SK-MEL-5 (cell line): ENCODE data around the gene ATOH8. TPM values are rescaled to one million over a fixed set of nuclear protein-coding genes. Genes with fewer than 3 reads are reported as not detected.
A peak's percentile ranks its signal among the peaks of the same experiment; 100 is the strongest.
"Not testable (repeated sequence)": the region's sequence is repeated elsewhere in the genome, so short reads cannot be mapped to it uniquely, and the experiment has no call there.

Experiments used
- DNase-seq: peaks from one replicate; pipeline ENCODE4 v3.0.0-alpha.2; 2016; ENCODE audit warnings: low read depth, low spot score
- in situ Hi-C: cut with HindIII; loops from 2 replicates; pipeline ENCODE4 v1.10.0; 2016; ENCODE audit warnings: low sequenced_read_pairs, high pct_unique_total_duplicates, low pct_unique_long_range_greater_than_20kb
- total RNA-seq: library from RNA; depleted of rRNA; stranded (reverse); fragments of >200 nt; shearing (Covaris generic); gene quantifications from 2 replicates; pipeline ENCODE4 v1.2.3, GENCODE V29; 2014

Gene ATOH8
- total RNA-seq, 1 experiment from 2014 or later: 16.9 TPM

DNA sequence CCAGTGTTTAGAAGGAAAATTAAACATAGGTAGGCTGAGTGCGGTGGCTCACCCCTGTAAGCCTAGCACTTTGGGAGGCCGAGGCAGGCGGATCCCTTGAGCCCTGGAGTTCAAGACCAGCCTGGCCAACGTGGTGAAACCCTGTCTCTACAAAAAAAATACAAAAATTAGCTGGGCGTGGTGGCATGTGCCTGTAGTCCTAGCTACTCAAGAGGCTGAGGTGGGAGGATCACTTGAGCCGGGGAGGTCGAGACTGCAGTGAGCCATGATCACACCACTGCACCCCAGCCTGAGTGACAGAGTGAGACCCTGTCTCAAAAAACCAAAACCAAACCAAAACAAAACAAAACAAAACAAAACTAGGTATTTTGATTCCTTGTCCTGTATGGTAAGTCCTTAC, 39.4 kb upstream of the ATOH8 start:
- DNase-seq: not testable (repeated sequence)
- in situ Hi-C loops: loop anchor here (25.0 kb wide), 1 partner anchor 98 kb away; no protein-coding TSS in a partner anchor

GRCh38 chr2:85714841-85715240, 39.0 kb upstream of the ATOH8 start:
- DNase-seq: no peak
- in situ Hi-C loops: loop anchor here (25.0 kb wide), 1 partner anchor 97 kb away; no protein-coding TSS in a partner anchor

DNA sequence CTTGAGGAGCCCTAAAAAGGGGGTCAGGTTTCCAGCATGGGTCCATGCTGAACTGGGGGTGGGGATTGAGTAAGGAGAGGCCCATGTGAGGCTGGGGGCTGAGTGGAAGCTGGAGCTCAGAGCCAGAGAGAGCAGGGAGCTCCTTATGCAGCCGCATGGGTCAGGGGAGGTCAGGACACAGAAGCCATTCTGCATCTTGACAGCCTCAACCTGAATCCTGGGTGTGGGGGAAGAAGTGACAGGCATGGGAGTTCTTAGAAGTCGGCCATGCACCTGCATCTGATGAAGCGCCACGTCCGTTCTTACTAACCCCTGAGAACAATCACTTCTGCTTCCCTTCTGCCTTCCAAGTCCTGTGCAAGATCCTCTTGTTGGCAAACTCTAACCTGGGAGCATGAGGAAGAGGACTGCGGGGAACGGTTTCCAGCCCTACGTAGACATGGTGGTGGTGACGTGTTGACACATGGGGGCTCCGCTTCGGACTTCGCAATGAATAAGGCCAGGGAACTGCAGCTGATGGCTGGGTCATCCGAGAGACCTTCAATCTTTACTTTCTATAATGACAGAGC, 37.4 kb upstream of the ATOH8 start:
- DNase-seq: no peak
- in situ Hi-C loops: loop anchor here (25.0 kb wide), 1 partner anchor 96 kb away; no protein-coding TSS in a partner anchor

DNA sequence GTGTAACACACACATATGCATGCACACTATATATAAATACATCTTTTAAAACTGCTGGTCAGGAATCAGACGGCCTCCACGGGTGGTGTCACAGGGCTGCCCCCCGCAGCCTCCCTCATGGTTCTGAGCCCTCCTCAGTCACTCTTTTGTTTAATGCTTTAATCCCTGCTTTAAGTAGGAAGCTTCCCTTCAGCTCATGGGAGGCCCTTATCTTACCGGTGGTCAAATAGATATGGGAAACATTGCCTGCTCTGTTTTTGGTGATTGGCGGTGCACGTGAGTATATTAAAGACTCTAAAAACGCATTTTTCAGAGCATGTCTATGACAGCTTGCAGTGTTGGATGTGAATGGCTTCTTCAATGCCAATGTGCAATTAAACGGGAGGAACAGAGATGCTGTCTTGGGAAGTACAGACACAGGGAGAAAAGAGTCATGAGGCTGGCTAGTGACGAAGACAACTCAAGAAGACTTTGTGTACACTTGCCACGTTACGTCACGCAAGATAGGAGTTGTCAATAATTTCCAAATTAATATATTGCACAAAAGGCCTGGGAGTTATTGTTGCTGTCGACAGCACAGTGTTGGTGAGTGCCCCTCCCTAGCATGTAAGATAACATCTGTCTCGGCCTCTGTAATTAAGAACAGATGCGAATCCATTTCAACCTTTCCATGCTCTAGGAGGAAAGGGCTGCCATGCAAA, 36.3 kb upstream of the ATOH8 start:
- peak; percentile 95 for DNase-seq
- in situ Hi-C loops: loop anchor here (25.0 kb wide), 1 partner anchor 95 kb away; no protein-coding TSS in a partner anchor

- in situ Hi-C loops: loop anchor here (25.0 kb wide), 1 partner anchor 94 kb away; no protein-coding TSS in a partner anchor
- DNase-seq: peak; percentile 69
Observed at GRCh38 chr2:85718009-85718391, 35.8 kb upstream of the ATOH8 start.

DNA sequence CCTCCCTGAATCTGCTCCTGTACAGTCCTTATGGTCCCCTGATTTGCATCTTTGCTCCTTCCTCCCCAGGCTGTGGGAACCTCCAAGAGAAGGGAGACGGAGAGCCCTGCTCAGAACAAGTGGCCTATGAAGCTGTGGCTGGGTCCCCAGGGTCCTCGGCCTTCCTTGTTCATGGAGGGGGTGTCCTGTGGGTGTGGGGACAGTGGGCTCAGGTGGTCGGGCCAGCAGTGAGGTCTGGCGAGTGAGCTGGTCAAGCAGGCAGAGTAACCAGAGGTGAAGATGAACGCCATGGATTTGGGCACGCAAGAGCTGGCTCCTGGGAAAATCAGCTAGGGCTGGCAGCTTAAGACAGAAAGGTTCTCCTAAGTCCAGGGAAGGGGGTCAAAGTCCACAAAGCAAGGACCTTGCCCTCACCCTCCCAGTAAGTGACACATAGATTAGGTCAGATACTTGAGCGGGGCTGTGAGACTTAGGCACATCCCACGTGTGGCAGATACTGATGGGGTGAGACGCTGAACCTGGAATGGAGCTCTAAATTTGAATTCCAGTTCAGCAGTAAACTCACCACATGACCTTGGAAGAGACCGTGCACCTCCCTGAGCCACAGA, 34.8 kb upstream of the ATOH8 start:
- no peak for DNase-seq
- in situ Hi-C loops: loop anchor here (25.0 kb wide), 1 partner anchor 93 kb away; no protein-coding TSS in a partner anchor

GRCh38 chr2:85719609-85720240, 34.1 kb upstream of the ATOH8 start:
- in situ Hi-C loops: loop anchor here (25.0 kb wide), 1 partner anchor 93 kb away; no protein-coding TSS in a partner anchor

DNA sequence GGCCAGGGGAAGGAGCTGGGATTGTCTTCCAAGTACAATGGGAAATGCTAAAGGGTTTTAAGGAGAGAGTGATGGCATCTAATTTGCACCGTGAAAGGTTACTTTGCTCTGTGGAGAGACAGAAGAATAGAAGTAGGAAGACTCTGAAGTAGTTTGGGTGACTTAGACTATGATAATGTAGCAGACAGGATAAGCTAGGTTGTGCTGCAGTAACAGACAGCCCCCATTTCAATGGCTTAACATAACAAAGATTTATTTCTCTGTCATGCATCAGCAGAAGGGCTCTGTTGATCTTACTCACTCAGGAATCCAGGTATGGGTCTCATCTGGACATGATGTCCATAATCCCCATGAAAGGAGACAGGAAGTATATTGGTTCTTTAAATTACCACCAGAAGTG, 33.3 kb upstream of the ATOH8 start:
- no peak for DNase-seq
- in situ Hi-C loops: loop anchor here (25.0 kb wide), 1 partner anchor 92 kb away; no protein-coding TSS in a partner anchor

More at GRCh38 chr2:85719609-85720240, 34.1 kb upstream of the ATOH8 start:
- DNase-seq: no peak

DNA sequence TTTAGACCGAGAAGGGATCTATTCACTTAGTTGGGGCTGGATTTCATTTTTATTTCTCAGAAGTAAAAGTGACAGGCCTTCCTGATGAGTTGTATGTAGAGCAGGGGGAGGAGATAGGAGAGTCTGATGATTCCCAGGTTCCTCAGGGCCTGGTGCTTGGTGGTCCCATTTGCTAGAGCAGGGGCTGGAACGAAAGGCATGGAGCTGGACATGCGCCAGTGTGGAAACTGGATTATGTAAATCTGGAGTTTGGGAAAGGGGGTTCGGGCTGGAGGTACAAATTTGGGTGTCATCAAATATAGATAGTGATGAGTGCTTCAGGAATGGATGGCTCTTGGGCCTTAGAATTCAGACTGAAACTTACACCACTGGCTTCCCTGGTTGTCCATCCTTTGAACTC, 32.1 kb upstream of the ATOH8 start:
- in situ Hi-C loops: loop anchor here (25.0 kb wide), 1 partner anchor 91 kb away; no protein-coding TSS in a partner anchor

GRCh38 chr2:85722519-85722918, 31.3 kb upstream of the ATOH8 start:
- no peak for DNase-seq
- in situ Hi-C loops: loop anchor here (25.0 kb wide), 1 partner anchor 90 kb away; no protein-coding TSS in a partner anchor

More for the DNA sequence above, 32.1 kb upstream of the ATOH8 start:
- DNase-seq: no peak

DNA sequence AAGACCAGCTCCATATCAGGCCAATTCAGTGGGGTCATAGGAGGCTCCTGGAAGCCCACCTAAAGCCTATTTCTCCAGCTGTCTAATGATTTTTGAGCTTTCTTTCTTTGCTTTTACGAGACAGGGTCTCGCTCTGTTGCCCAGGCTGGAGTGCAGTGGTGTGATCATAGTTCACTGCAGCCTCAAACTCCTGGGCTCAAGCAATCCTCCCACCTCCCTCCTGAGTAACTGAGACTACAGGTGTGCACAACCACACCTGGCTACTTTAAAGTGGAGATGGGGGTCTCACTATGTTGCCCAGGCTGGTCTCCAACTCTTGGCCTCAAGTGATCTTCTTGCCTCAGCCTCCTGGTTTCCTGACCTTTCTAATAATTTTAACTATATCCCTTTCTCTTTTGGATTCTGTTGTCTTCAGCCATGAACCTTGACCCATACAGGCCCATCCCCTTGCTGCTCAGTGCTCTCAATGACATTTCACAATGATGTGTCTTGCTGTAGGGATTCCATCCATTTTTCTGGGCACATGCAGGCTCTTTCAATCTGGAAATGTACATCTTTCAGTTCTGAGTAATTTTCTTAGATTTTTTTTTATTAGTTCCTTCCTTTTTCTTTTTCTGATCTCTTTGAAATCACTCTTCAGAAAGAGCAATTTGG, 30.0 kb upstream of the ATOH8 start:
- no peak for DNase-seq
- in situ Hi-C loops: loop anchor here (25.0 kb wide), 1 partner anchor 88 kb away; no protein-coding TSS in a partner anchor

- in situ Hi-C loops: loop anchor here (25.0 kb wide), 1 partner anchor 88 kb away; no protein-coding TSS in a partner anchor
- no peak for DNase-seq
Observed at GRCh38 chr2:85724731-85725181, 29.0 kb upstream of the ATOH8 start.

- in situ Hi-C loops: no loop called here
- no peak for DNase-seq
Observed at GRCh38 chr2:85725451-85725850, 28.3 kb upstream of the ATOH8 start.

DNA sequence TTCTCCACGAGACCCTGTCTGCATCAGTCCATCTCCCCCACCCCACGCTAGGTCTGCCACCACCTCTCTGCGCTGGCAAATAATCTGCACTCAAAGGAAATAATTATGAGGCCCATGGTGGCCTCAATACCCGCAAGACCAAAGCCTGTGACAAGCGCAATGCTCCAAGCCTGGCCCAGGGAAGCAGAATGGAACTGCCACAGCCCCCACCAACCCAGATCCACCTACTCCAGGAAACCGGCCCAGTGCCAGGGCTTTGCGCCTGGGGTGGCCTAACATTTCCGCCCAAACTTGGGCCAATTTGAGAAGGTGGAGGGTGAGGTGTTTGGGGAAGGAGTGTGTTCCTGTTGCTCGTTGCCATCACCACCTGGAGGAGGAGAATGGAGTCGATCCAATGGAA, 26.0 kb upstream of the ATOH8 start:
- no peak for DNase-seq
- in situ Hi-C loops: no loop called here

GRCh38 chr2:85728342-85728741, 25.4 kb upstream of the ATOH8 start:
- no peak for DNase-seq
- in situ Hi-C loops: no loop called here

DNA sequence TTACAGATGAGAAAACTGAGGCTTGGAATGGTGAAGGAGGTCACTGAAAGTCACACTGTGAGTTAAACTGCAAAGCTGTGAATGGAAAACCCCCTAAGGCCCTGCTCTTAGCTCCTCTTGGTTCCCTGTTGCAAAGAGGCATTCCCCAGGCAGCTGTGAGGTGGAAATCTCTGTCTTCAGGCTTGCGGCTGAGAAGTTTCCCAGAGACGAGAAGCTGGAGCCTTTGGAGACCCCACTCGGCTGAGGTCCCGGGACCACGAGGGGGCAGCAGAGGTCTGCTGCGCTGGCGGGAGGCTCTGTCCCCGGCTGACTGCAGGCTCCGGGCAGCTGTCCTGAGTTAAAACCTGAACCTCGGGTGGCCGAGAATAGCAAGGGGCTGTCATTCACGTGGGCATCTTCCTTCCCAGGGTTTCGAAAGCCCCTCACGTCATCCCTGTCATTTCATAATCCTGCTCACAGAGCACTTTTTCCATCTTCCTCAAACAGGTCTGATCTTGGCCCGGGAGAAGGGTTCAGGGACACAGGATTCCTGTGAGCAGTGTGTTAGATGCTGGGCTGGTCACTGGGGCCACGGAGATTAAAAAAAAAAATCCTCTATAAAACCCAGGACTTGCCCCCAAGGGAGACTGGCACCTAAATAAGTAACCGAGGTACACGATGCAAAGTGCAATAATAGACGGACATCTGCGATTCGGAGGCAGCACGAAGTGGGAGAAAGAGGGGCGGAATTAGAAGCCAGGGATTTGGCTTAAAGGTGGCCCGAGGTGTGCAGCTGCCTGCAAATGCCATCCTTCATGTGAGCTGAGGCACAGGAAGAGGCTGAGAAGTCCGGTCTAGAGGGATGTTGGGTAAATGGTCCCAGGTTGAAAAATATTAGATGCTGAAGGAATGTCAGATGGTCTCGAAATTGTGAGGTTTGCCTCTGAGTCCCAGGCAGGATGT, 24.6 kb upstream of the ATOH8 start:
- DNase-seq: peak; percentile 88
- in situ Hi-C loops: no loop called here
